GM21619 (cell line): ENCODE data around the gene SETD5.

Experiments used
- ATAC-seq: cut with Tn5 transposase; IDR thresholded peaks from one replicate; pipeline ENCODE4 v1.9.1; 2021; ENCODE audit not compliant: unreplicated experiment

The SETD5 gene

GRCh38 chr3:9397332-9397905 lies at the start of gene SETD5:
Gene SETD5 (plus strand): TSS chr3:9397615. CDS start chr3:9428939, 31,324 bp downstream.
- peak; percentile 43 for ATAC-seq

DNA sequence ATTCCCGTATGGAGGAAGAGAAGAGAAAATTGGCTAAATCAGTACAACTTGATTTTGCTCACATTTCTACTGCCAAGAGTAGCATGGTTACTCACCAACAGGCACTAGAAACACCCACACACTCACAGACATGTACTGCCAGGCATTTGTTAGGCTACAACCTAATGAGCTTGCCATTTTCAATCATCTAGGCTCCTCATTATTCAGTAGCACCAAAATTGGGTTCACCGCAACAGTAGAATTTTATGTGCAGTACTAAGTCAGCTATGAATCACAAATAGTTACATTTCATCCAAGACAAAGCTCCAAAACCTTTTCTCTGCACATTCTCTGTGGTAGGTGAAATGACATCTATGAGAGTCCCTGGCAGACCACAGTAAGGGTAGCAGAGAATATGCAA lies 49.5 kb upstream of the SETD5 start:
- no peak for ATAC-seq

DNA sequence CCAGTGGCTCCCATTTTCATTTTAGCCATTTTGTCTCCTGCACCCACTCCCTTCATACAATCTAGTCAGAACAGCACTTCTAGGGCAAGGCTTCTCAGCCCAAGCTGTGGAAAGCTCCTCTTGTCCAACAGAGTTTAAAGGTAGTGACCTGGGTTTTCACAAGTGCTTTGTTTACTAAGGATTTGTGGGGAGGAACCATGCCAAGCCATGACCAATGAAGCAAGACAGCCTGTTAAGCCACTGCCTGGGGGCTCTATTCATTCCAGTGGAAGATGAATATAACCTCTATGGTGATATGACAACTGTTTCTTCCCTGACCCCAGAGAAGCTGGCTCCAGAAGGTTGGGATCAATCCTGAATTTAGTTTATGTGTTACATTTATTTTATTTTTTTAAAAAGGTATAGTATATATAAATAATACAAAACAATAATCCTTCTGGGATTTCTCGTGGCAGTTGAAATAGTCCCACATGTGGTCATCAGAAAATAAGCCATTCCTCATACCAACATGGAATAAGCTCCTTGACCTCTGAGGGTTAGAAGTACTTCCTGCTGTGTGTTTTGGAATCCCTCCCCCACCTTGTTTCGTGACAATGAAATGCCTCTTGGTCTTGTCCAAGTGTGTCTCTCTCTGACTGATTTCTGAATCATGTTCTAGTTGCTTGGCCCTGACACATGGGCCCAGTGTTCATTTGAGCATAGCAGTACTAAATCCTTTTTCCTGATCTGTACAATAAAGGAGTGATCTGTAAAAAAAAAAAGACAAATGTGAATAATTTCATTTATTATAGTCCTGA lies 47.9 kb upstream of the SETD5 start:
- ATAC-seq = no peak

DNA sequence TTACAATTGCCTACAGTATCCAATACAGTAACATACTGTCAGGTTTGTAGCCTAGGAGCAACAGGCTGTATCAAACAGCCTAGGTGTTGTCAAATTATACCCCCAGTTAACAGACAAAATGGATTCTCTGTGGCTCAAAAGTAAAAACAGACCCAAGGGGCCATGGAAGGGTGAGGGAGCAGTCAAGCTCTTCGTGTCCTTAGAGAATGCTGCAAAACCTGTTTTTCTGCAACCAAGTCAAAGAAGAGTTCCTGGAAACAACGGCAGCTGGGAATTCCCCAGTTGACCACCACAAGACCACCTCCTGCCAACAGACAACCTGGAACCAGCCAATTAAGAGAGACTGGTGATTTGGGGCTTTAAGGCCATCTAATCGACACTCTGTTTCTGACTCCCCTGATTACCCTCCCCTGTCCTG lies 45.7 kb upstream of the SETD5 start:
- ATAC-seq = no peak

GRCh38 chr3:9352917-9353752 lies 44.3 kb upstream of the SETD5 start:
- peak; percentile 56 for ATAC-seq

- ATAC-seq = no peak
These were observed 35.6 kb upstream of the SETD5 start for GRCh38 chr3:9361691-9362388.

- ATAC-seq = peak; percentile 96
These were observed 34.5 kb upstream of the SETD5 start, which contains the start of gene THUMPD3 for GRCh38 chr3:9362731-9363530. Gene THUMPD3 (plus strand): TSS chr3:9363054. CDS start chr3:9365069, 2,015 bp downstream.

GRCh38 chr3:9369508-9369907 lies 27.9 kb upstream of the SETD5 start:
- ATAC-seq = no peak

GRCh38 chr3:9373465-9373864 lies 23.9 kb upstream of the SETD5 start:
- ATAC-seq = no peak

GRCh38 chr3:9377981-9378380 lies 19.4 kb upstream of the SETD5 start:
- ATAC-seq = no peak

DNA sequence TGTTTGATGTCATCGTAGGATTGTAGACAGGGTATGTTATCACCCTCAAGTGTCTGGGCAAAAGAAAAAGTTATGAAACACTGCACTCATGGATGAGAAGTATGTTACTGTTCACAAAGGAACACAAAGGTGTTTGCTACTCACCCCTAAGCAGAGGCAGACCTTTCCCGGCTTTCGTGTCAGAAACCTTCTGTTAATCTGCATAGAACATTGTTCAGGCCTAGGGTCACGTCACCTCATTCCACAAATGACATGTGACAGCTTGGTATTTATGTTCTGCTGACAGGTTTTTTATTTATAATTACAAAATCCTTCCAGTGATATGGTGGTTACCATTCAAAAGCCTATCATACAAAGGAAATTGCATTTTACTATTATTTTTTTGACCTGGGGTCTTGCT lies 18.1 kb upstream of the SETD5 start:
- no peak for ATAC-seq

DNA sequence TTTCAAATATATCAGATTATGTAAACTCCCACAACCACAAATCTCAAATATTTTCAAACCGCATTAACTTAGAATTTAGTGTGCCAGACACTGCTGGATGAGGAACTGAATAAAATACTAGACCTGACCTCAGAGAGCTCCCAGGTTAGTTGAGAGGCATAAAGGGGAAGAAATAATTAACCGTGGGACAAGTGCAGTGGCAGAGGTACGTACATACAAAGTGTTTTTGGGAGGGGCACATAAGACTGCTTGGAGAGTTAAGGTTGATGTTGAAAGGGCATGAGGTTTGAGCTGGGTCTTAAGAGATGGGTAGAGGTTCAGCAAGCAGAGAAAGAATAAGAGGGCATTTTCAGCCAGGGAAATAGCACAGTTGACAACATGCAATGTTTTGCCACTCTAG lies 17.4 kb upstream of the SETD5 start:
- no peak for ATAC-seq

GRCh38 chr3:9384141-9384828 lies 13.1 kb upstream of the SETD5 start:
- no peak for ATAC-seq

GRCh38 chr3:9385187-9386077 lies 12.0 kb upstream of the SETD5 start:
- no peak for ATAC-seq

DNA sequence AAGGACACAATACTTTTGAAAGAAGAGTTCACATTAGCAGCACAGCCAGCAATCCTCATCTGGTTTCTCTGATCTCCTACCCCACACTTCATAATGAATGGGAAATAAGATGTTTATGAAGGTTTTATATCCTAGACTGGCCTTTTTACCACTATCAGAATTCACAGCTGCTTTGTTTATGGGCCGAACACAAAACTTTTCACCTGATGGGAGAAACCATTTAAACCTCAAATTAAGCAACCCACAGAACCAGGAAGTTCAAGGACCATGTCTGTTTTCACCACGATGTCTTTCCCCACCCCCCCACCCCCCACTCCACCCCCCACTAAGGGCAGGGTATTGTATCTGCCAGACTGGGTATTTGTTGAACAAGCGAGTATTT lies 11.3 kb upstream of the SETD5 start:
- no peak for ATAC-seq

DNA sequence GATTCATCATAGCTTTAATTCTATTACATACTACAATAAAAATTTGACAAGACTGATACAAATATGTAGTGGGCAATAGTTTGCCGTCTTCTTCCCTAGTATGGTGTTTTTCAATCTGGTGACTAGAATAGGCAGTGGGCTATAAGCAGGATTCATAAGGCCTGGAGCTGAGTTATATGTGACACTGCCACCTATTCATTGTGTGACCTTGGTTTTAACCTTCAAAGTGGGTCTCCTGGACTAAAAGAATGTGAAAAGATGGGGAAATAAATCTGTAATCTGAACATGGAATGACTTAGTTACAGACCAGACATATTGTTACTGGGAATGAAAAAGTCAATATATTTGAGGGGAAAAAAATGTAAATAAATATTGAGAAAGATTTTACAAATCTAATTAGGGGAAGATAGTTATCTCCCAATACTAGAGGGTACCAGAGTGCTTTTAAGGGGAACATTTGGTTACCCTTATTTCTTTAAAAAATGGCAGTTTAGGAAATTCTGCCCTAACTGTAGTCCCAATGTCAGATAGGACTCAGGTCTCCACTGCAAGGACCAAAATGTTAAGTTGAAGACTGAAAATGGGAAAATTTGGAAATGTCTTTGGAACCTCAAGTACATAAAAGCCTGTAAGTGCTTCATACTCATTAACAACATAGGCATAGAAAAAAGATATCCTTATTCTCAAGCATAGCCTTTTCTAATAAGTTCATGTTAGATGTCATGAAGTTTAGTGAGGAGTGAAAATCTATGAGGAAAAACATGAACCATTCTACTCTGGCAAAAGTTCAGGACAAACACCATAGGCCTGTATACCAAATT lies 10.7 kb upstream of the SETD5 start:
- no peak for ATAC-seq

DNA sequence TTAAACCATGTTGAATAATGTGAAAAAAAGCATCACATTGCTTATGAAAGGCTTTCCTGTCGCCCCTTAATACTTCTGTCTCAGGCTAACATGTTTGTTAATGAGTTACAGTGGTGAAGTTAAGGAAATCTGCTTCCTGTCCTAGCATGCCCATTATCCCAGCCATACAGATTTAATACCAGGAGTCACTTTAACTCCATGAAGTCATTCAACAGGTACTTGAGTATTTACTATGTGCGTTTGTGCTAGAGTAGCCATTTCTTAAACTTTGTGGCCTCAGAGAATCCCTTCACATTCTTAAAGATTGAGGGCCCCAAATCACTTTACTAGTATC lies 10.1 kb upstream of the SETD5 start:
- ATAC-seq = no peak

DNA sequence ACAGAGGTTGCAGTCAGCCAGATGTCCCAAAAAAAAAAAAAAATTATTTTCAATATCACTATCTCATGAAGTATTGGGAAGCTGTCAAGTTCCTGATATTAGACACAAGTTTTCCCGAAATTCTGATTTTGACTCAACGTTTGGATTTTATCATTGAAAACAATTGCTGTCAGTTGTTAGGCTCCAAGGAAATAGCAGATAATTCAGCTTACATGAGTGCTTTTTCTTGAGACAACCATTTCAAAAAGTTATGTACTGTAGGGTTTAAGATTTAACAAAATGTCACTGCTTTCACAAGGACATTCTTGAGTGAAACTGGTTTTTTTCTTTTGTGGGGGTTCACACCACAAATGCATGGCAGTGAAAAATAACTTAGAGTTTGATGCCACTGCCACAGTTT lies 9.3 kb upstream of the SETD5 start:
- no peak for ATAC-seq
